GM18511 (cell line): ENCODE results near the gene RNF166.

Experiments used
- ATAC-seq: cut with Tn5 transposase; IDR thresholded peaks from one replicate; pipeline ENCODE4 v1.9.1; 2021; ENCODE audit warnings: mild to moderate bottlenecking, moderate library complexity; ENCODE audit not compliant: unreplicated experiment

Gene RNF166

DNA sequence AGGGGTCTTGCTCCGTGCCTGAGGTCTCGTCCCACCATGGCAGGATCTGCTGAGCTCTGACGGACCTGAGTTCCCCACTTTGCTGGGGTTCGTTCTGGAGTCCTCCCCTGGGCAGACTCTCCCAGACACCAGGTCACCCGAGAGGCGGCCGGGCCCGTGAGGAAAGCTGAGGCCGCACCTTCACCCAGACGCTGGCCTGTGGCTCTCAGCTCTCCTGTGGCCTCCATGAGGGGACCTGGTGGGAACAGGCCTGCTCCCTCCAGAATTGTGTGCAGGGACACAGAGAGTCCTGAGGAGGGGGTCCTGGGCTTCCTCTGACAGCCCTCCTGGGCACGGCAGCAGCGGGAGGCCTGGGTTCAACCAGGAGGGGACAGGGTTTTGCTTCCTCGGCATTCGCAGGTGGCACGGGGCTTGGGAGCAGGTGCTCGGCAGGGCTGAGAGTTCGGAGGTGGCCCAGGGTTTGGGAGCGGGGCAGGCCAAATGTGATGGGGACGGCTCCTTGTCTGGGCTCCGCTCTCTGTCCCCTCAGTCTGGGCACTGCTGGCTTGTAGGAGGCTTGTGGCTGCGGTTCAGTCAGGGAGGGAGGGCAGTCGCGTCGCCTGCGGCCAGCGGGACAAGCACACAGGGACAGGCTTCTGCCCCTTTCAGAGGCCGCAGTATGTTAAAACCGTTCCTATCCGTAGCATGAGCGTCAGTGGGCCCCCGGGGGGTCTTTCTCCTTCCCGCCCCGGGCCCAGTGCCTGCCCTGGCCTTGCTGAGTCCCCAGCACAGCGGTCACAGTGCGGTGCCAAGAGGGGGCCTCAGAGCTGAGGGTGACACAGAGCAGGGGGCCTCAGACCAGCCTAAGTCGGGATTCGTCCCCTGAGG, 11.8 kb downstream of the RNF166 start:
- ATAC-seq: no peak

GRCh38 chr16:88693420-88694177, 12.6 kb downstream of the RNF166 start:
- ATAC-seq: no peak

GRCh38 chr16:88692861-88693260, 13.3 kb downstream of the RNF166 start:
- ATAC-seq: no peak

- ATAC-seq: no peak
Observed at GRCh38 chr16:88691924-88692560, 14.2 kb downstream of the RNF166 start.

GRCh38 chr16:88691129-88691813, 14.9 kb downstream of the RNF166 start:
- no peak for ATAC-seq

DNA sequence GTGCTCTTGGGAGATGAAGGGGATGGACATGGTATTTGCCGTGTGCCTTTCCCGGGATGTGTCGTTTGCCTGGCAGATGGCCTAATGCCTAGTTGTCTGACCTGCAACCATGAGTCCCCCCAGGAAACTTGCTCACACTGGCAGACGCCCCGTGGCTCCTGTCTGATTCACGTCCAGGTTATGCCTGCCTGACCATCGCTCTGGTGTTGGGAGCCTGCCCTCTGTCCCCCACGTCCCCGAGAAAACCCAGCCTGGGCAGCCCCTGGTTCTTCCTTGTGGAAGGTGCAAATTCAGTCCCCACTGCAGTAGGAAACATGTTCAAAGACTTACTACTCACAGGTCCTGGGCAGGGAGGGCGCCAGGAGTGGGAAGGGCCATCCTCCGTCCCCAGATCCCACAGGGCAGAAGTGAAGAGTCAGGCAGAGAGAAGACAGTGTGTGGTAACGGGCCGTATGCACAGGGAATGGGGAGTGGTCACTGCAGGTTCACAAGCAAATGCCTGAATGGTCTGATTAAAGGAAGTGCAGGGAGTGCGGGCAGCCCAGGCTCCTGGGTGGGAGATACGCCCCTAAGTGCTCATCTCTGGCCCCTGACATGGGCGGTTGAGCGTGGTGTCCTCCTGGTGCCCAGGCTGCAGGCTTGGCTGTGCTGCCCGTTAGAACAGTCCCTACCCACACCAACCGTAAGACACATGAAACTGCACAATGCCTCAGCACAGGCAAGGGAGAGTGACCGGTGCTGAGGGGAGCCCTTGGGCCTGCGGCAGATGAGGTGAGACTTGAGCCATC, 15.7 kb downstream of the RNF166 start:
- ATAC-seq: no peak

DNA sequence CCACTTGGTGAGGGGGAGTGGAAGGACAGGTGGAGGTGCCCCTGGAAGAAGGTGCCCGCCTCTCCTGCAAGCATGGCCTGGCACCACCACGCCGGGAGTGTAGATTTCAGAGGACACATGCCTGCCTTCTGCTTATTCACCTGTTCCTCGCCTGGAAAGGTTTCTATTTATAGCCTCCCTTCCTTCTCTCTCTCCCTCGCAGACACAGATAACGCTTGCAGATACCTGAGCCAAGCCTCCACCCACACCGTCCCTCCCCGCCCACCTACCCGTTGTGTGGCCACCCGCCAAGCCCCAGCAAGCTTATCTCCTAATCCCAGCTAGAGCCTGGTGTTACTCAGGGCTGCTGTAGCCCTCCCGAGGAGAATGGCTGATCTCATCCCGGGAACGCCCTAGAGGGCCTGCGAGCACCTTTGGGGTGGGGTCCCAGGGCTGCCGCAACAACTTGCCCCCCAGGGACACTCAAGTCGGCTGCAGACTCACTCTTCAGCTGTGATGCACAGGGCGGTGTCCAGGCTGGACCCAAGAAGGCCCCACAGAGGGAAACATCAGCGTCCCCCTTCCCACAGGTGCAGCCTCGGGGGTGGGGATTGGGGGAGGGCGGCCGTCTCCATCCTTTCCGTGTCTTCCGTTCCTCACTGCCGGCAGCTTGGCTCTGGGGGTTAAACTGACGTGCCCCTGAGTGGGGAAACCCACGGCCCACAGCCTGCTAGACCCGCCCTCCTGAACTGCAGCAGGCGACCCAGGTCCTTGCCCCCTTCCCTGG, 18.0 kb downstream of the RNF166 start:
- no peak for ATAC-seq

- no peak for ATAC-seq
Observed at GRCh38 chr16:88687676-88688012, 18.6 kb downstream of the RNF166 start.

- ATAC-seq: no peak
Observed at GRCh38 chr16:88687254-88687576, 19.0 kb downstream of the RNF166 start.

DNA sequence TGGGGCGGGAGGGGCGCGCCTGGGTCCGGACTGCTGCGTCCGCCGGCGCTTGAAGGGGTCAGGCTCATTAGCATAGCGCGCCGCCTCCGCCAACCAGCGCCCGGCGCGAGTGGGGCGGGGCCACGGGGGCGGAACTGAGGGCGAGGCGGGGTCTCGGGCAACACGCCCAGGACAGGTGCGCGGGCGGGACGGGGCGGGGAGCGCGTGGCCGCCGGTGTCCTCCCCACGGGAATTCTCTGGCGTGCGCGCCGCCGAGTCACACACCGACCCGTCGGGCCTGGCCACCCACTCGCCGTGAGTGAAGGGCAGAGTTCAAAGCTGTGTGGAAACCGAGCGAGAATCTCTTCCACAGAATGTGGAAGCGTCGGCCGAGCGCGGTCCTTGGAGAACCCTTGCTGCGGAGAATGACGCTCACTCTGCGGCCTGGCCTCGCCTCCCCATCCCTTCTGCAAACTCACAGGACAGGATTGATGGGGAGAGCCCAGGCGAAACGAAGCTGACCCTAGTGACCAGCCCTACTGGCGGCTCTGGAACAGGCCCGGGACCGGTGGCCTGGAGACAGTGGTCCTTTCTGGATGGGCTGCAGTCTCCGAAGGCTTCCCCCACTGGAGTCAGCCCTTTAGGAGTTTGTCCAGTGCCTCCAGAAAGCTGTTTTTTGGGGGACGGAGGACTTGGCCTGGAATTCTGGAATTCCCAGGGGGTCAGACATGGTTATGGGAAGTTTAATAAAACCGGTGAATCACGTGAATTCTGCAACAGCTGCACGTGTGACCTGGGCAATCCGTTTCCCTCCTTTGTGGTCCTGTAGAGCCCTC, 19.6 kb downstream of the RNF166 start, which contains the start of gene SNAI3:
SNAI3 (minus strand) TSS at position 69 of the 815 bp plus-strand sequence. CDS start 101 bp downstream, outside the sequence.
- ATAC-seq: peak; percentile 73

- peak; percentile 18 for ATAC-seq
Observed at GRCh38 chr16:88686062-88686438, 20.2 kb downstream of the RNF166 start.

DNA sequence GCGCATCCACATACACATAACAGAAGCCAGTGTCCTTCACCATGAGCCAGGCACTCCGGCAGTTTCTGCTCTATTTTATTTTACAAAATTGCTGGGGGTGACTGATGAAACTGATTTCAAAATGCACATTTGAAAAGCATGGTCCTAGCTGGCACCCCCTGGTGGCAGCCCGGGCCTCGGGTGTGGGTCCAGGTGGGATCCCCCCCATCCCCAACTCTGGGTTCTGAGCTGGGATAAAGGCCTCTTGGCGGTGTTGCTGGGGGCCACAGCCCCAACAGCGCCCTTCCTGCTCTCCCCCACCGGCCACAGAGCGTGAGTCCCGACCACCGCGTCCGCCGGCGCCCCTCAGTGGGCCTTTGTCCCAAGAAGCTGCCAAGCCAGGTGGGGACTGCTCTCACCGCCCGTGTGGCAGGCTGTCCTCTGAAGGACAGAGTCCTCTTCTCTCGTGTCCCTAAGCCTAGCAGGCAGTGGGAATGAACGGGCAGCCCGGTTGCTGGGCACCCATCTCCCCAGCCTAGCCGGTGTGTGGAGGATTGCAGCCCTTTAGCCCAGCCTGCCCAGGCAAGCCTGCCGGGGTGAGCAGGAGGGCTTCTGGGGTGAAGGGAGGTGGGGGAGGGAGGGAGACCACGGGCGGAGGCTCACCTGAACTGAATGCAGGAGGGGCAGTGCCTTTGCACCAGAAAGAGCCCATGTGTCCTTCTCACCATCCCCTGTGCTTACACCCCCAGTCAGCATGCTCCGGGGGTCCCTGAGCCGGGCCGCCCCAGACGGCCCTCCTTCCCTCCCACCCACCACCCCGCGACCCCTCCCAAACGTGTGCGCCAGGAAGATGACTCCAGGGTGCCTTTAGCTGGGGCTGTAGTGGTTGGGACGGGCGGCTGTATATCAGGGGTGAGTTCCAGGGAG, 20.8 kb downstream of the RNF166 start:
- no peak for ATAC-seq

GRCh38 chr16:88684569-88685155, 21.5 kb downstream of the RNF166 start:
- no peak for ATAC-seq

- ATAC-seq: peak; percentile 80
Observed at GRCh38 chr16:88681709-88682451, 24.3 kb downstream of the RNF166 start.

DNA sequence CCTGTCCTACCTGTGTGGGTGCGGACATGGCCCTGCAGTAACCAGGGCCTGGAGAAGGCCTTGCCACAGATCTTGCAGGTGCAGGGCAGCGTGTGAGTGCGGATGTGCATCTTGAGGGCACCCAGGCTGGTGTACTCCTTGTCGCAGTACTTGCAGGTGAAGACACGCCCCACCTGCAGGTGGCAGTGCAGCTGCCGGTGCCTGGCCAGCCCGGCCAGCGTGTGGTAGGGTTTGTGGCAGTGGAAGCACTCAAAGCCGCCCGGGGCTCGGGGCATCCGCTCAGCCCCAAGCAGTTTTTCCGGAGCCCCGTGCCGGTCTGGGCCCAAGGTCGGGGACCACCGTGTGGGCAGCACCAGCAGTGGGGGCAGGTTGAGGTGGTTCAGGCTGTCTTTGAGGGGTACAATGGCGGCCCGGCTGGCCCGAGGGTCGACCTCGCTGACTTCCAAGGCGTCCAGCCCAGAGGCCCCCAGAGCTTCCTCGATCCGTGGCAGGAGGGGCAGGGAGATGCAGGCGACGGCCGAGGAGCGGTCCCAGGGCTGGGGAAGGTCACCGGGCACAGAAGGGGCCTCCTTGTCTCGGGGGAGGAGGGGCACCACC, 25.0 kb downstream of the RNF166 start:
- ATAC-seq: peak; percentile 42

GRCh38 chr16:88680554-88681083, 25.6 kb downstream of the RNF166 start:
- ATAC-seq: no peak
